HL-60 (cell line): ENCODE results near the gene IGF1.

Experiments
- DNase-seq, 2 experiments: peaks; one replicate each; pipeline ENCODE4 v3.0.0-alpha.2; 2010 to 2020; ENCODE audit warnings: low read depth in 1 of 2, low spot score in 1 of 2
- H3K27ac ChIP-seq: fragments of 250-450 bp; sonication (Bioruptor Pico); replicated peaks from 2 replicates; pipeline ENCODE4 v1.5.1; 2020; ENCODE audit warnings: mild to moderate bottlenecking, moderate library complexity
- H3K27me3 ChIP-seq: fragments of 250-450 bp; sonication (Bioruptor Pico); 2 replicates; pipeline ENCODE4 v1.5.1; 2021; ENCODE audit warnings: mild to moderate bottlenecking, moderate library complexity; ENCODE audit not compliant: insufficient read depth, poor library complexity, severe bottlenecking
- H3K4me3 ChIP-seq: replicated peaks from 2 replicates; pipeline ENCODE4 v1.5.1; 2011; ENCODE audit warnings: mild to moderate bottlenecking, control low read depth, low read length; ENCODE audit not compliant: insufficient read depth
- GABPA ChIP-seq: IDR thresholded peaks from 2 replicates; pipeline ENCODE4 v1.6.1; 2012; ENCODE audit warnings: low read depth
- POLR2AphosphoS5 ChIP-seq: IDR thresholded peaks from 2 replicates; pipeline ENCODE4 v1.6.1; 2012; ENCODE audit warnings: low read depth
- SPI1 ChIP-seq: IDR thresholded peaks from 2 replicates; pipeline ENCODE4 v1.6.1; 2012; ENCODE audit warnings: low read depth, mild to moderate bottlenecking, borderline replicate concordance
- TF ChIP-seq, protein P1 (sequence below): IDR thresholded peaks from 2 replicates; pipeline ENCODE4 v1.6.1; 2012; ENCODE audit warnings: low read depth; ENCODE audit not compliant: insufficient replicate concordance
- TF ChIP-seq, protein P2 (sequence below): IDR thresholded peaks from one replicate; pipeline ENCODE4 v1.5.1; 2011; ENCODE audit warnings: low read length, control low read depth, inconsistent platforms; ENCODE audit not compliant: insufficient read depth

Gene IGF1

DNA sequence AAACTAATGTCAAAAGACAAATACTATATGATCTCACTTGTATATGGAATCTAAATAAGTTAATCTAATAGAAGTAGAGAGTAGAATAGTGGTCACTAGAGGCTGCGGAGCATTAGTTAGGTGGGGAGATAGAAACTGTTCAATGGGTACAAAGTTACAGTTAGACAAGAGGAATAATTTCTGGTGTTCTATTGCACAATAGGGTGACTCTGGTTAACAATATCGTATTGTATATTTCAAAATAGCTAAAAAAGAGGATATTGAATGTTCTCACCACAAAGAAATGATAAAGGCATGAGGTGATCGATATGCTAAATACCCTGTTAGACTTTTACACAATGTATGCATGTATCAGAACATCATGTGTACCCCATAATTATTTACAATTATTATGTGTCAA, 42.9 kb downstream of the IGF1 start:
- H3K27me3 ChIP-seq = no peaks in the 10 kb centered on the region
- no peak for DNase-seq
- H3K4me3 ChIP-seq = no peak overlapping the region
- no peak overlapping the region for H3K27ac ChIP-seq
- TF ChIP-seq, protein P1, sequence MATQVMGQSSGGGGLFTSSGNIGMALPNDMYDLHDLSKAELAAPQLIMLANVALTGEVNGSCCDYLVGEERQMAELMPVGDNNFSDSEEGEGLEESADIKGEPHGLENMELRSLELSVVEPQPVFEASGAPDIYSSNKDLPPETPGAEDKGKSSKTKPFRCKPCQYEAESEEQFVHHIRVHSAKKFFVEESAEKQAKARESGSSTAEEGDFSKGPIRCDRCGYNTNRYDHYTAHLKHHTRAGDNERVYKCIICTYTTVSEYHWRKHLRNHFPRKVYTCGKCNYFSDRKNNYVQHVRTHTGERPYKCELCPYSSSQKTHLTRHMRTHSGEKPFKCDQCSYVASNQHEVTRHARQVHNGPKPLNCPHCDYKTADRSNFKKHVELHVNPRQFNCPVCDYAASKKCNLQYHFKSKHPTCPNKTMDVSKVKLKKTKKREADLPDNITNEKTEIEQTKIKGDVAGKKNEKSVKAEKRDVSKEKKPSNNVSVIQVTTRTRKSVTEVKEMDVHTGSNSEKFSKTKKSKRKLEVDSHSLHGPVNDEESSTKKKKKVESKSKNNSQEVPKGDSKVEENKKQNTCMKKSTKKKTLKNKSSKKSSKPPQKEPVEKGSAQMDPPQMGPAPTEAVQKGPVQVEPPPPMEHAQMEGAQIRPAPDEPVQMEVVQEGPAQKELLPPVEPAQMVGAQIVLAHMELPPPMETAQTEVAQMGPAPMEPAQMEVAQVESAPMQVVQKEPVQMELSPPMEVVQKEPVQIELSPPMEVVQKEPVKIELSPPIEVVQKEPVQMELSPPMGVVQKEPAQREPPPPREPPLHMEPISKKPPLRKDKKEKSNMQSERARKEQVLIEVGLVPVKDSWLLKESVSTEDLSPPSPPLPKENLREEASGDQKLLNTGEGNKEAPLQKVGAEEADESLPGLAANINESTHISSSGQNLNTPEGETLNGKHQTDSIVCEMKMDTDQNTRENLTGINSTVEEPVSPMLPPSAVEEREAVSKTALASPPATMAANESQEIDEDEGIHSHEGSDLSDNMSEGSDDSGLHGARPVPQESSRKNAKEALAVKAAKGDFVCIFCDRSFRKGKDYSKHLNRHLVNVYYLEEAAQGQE = no peak
- TF ChIP-seq SPI1 = no peak
- no peak for TF ChIP-seq GABPA
- no peak for TF ChIP-seq POLR2AphosphoS5
- TF ChIP-seq, protein P2, sequence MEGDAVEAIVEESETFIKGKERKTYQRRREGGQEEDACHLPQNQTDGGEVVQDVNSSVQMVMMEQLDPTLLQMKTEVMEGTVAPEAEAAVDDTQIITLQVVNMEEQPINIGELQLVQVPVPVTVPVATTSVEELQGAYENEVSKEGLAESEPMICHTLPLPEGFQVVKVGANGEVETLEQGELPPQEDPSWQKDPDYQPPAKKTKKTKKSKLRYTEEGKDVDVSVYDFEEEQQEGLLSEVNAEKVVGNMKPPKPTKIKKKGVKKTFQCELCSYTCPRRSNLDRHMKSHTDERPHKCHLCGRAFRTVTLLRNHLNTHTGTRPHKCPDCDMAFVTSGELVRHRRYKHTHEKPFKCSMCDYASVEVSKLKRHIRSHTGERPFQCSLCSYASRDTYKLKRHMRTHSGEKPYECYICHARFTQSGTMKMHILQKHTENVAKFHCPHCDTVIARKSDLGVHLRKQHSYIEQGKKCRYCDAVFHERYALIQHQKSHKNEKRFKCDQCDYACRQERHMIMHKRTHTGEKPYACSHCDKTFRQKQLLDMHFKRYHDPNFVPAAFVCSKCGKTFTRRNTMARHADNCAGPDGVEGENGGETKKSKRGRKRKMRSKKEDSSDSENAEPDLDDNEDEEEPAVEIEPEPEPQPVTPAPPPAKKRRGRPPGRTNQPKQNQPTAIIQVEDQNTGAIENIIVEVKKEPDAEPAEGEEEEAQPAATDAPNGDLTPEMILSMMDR = no peak

DNA sequence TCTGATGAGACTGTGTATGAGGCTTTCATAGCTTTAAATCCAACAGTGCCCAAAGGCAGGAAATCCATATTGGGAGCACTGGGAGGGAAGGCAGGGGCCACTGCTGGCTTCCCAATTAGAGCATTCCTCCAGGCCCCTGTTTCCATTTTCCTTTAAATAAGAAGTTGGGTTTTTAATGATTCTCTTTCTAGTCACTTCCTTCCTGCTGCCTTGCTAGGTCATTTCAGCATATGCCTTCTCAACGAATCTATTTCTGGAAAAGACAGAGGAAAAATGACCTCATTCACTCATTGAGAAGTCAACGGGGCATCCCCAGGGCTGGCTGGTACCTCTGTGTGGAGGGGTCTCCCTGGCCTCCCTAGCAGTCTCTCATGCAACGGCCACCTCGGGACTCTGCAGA, 43.5 kb downstream of the IGF1 start:
- no peaks in the 10 kb centered on the region for H3K27me3 ChIP-seq
- no peak overlapping the region for H3K27ac ChIP-seq
- TF ChIP-seq SPI1 = no peak
- no peak for TF ChIP-seq POLR2AphosphoS5
- no peak for DNase-seq
- no peak overlapping the region for H3K4me3 ChIP-seq

DNA sequence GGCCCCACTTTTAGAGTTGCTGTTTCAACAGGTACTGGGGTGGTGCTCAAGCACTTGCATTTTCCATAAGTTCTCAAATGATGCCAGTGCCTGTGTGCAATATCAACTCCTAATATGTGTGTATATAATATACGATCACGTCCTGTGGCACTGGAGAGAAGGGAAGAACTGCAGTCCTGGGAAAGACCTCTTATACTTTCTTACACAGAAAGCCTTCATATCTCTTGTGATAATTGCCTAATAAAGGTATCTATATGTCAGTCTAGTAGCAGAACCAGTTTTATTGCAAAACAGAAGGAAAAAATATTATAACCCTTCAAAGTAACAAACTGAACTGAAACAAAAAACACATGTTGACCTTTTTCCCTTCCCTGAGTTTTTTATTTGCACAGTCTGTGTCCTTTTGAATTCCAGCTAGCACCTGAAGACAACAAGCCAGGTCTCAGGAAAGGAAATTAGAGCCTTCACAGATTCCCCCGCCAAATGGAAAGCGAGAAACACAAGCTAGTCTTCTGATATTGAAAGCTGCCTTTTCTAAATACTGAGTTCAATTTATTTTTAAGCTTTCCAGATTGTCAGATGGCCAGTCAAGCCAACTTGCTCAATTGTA, 44.4 kb downstream of the IGF1 start:
- Histone ChIP-seq H3K27me3 (no peaks in the 10 kb centered on the region), H3K27ac (no peak overlapping the region), H3K4me3 (no peak overlapping the region)
- no peak for TF ChIP-seq GABPA
- no peak for TF ChIP-seq SPI1
- TF ChIP-seq, protein P1 = no peak
- TF ChIP-seq, protein P2 = no peak
- no peak for TF ChIP-seq POLR2AphosphoS5
- DNase-seq = no peak

DNA sequence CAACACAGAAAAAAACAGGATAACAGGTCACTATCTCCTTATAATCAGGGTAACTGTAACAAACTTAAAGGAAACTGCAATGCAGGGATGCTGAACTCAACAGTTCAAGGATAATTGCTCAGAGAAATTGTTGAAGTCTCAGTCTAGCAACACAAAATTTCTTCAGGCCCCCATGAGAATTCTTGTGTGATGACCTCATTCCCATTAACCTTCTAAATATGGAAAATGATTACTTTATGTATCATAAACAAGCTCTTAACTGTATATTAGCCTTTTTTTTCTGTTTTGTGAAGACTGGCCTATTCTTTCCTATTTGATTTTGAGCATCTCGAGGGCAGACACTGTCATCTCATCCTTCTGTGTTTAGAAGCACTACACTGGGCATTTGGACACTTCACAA, 47.1 kb downstream of the IGF1 start:
- H3K27ac ChIP-seq = no peak overlapping the region

More for the DNA sequence above, 47.1 kb downstream of the IGF1 start:
- TF ChIP-seq SPI1 = no peak
- TF ChIP-seq, protein P2 = no peak
- no peak for TF ChIP-seq POLR2AphosphoS5
- TF ChIP-seq, protein P1 = no peak
- no peak for TF ChIP-seq GABPA
- Histone ChIP-seq H3K27me3 (no peaks in the 10 kb centered on the region), H3K4me3 (no peak overlapping the region)
- no peak for DNase-seq
